WI38 (cell line): Measurements from ENCODE around the gene MARCHF9.
"Not testable (repeated sequence)": the region's sequence is repeated elsewhere in the genome, so short reads cannot be mapped to it uniquely, and the experiment has no call there.

Source experiments
- H3K4me3 ChIP-seq: 2 replicates; pipeline ENCODE4 v1.5.1; 2011; ENCODE audit warnings: low read depth, mild to moderate bottlenecking, control low read depth, low read length
- CTCF ChIP-seq: IDR thresholded peaks from 2 replicates; pipeline ENCODE4 v1.5.1; 2012; ENCODE audit warnings: low read depth, mild to moderate bottlenecking, control low read depth, low read length

The MARCHF9 gene

GRCh38 chr12:57754411-57755193 is at the start of gene MARCHF9:
TSS of gene MARCHF9 (plus strand) at chr12:57755103. CDS start at chr12:57755529, 426 bp downstream.
- TF ChIP-seq CTCF: no peak
- H3K4me3 ChIP-seq: peak within 1 kb of the TSS; percentile 60

GRCh38 chr12:57707250-57707649 is 47.7 kb upstream of the MARCHF9 start:
- TF ChIP-seq CTCF: no peak
- H3K4me3 ChIP-seq: no peak overlapping the region

GRCh38 chr12:57708296-57708695 is 46.6 kb upstream of the MARCHF9 start:
- no peak overlapping the region for H3K4me3 ChIP-seq
- no peak for TF ChIP-seq CTCF

GRCh38 chr12:57712701-57713100 is 42.2 kb upstream of the MARCHF9 start:
- no peak for TF ChIP-seq CTCF
- no peak overlapping the region for H3K4me3 ChIP-seq

- TF ChIP-seq CTCF: no peak
- H3K4me3 ChIP-seq: no peak overlapping the region
These were observed 41.7 kb upstream of the MARCHF9 start for GRCh38 chr12:57713209-57713608.

GRCh38 chr12:57715036-57715748 is 39.7 kb upstream of the MARCHF9 start:
- H3K4me3 ChIP-seq: not testable (repeated sequence)

GRCh38 chr12:57715786-57716185 is 39.1 kb upstream of the MARCHF9 start:
- TF ChIP-seq CTCF: no peak
- no peak overlapping the region for H3K4me3 ChIP-seq

GRCh38 chr12:57716305-57716704 is 38.6 kb upstream of the MARCHF9 start:
- TF ChIP-seq CTCF: no peak
- no peak overlapping the region for H3K4me3 ChIP-seq
